NCI-H226 (cell line): ENCODE measurements around the gene CD93.

Source experiments
- DNase-seq: peaks from one replicate; pipeline ENCODE4 v3.0.0-alpha.2; 2015

Gene CD93

GRCh38 chr20:23096986-23097520, 10.9 kb upstream of the CD93 start:
- DNase-seq, result no peak

GRCh38 chr20:23096097-23096496, 10.0 kb upstream of the CD93 start:
- DNase-seq, result no peak

- DNase-seq, result no peak
Measured at GRCh38 chr20:23095499-23095898, 9.4 kb upstream of the CD93 start.

GRCh38 chr20:23094927-23095326, 8.8 kb upstream of the CD93 start:
- DNase-seq, result no peak

- DNase-seq, result no peak
Measured at GRCh38 chr20:23094213-23094896, 8.2 kb upstream of the CD93 start.

GRCh38 chr20:23093613-23094012, 7.5 kb upstream of the CD93 start:
- no peak for DNase-seq

GRCh38 chr20:23092861-23093495, 6.9 kb upstream of the CD93 start:
- DNase-seq, result no peak

GRCh38 chr20:23092384-23092756, 6.2 kb upstream of the CD93 start:
- peak; percentile 12 for DNase-seq

GRCh38 chr20:23091721-23092383, 5.7 kb upstream of the CD93 start:
- DNase-seq, result no peak

- no peak for DNase-seq
Measured at GRCh38 chr20:23090878-23091277, 4.8 kb upstream of the CD93 start.

- DNase-seq, result no peak
Measured at GRCh38 chr20:23090147-23090546, 4.0 kb upstream of the CD93 start.

GRCh38 chr20:23088866-23089265, 2.7 kb upstream of the CD93 start:
- no peak for DNase-seq

- no peak for DNase-seq
Measured at GRCh38 chr20:23087587-23088251, 1.6 kb upstream of the CD93 start.

- no peak for DNase-seq
Measured at GRCh38 chr20:23086931-23087411, 847 bp upstream of the CD93 start.

- no peak for DNase-seq
Measured at GRCh38 chr20:23085436-23086055, 578 bp downstream of the CD93 start.

GRCh38 chr20:23084845-23085365, 1.2 kb downstream of the CD93 start:
- DNase-seq, result no peak

- no peak for DNase-seq
Measured at GRCh38 chr20:23084282-23084844, 1.8 kb downstream of the CD93 start.

- no peak for DNase-seq
Measured at GRCh38 chr20:23083553-23084220, 2.4 kb downstream of the CD93 start.

GRCh38 chr20:23082846-23083552, 3.1 kb downstream of the CD93 start:
- DNase-seq, result no peak

GRCh38 chr20:23081263-23081819, 4.8 kb downstream of the CD93 start:
- no peak for DNase-seq

GRCh38 chr20:23080521-23080920, 5.6 kb downstream of the CD93 start:
- no peak for DNase-seq
